Keratinocyte (primary cell): ENCODE results near the gene NSDHL.

Experiments
- EZH2 ChIP-seq: IDR thresholded peaks from one replicate; pipeline ENCODE4 v1.6.1; 2012; ENCODE audit warnings: inconsistent platforms, mild to moderate bottlenecking, low read length, moderate library complexity
- TF ChIP-seq, protein P1 (sequence below), 3 experiments: IDR thresholded peaks in 1 of 3; conservative IDR thresholded peaks in 1 of 3; optimal IDR thresholded peaks in 1 of 3; 2 replicates in 2 of 3; 3 replicates in 1 of 3; pipeline versions ENCODE3 to v1.5.1; 2011; ENCODE audit warnings: low read length in 3 of 3, mild to moderate bottlenecking in 3 of 3, moderate library complexity in 2 of 3, control low read depth in 1 of 3, inconsistent platforms in 1 of 3; ENCODE audit not compliant: insufficient read depth in 2 of 3; ENCODE audit errors: extremely low read depth in 1 of 3

DNA sequence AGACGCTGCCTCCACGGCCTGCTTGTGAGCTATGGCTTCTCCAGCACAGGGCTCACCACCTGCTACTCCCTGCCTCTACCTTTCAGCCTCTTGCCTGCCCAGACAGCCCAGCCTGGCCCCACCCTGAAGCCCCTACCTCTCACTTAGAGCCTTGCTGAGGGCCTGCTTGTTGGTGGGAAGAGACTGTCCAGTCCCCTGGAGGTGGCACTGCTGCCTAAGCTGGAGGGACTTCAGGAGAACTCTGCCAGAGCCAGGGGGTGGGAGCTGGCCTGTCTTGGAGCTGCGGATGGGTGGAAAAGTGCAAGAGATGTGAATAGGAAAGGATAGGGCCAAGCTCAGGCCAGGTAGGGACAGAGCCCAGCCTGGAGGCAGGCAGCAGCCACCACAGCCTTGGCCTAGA, 64.3 kb downstream of the NSDHL start:
- TF ChIP-seq, protein P1, sequence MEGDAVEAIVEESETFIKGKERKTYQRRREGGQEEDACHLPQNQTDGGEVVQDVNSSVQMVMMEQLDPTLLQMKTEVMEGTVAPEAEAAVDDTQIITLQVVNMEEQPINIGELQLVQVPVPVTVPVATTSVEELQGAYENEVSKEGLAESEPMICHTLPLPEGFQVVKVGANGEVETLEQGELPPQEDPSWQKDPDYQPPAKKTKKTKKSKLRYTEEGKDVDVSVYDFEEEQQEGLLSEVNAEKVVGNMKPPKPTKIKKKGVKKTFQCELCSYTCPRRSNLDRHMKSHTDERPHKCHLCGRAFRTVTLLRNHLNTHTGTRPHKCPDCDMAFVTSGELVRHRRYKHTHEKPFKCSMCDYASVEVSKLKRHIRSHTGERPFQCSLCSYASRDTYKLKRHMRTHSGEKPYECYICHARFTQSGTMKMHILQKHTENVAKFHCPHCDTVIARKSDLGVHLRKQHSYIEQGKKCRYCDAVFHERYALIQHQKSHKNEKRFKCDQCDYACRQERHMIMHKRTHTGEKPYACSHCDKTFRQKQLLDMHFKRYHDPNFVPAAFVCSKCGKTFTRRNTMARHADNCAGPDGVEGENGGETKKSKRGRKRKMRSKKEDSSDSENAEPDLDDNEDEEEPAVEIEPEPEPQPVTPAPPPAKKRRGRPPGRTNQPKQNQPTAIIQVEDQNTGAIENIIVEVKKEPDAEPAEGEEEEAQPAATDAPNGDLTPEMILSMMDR (optimal IDR thresholded peaks at IDR 0.05 in 1 of 3, IDR thresholded peaks at IDR 0.05 in 1 of 3, conservative IDR thresholded peaks at IDR 0.05 in 1 of 3; ENCODE audit: extremely low read depth in 1 of 3, insufficient read depth in 2 of 3, low read length in 3 of 3), result no peak
- no peak for TF ChIP-seq EZH2
